Adipocyte (in vitro differentiated cells): ENCODE results near the gene AOPEP.
A peak's percentile ranks its signal among the peaks of the same experiment; 100 is the strongest.

Experiments used
- DNase-seq: peaks from one replicate; pipeline ENCODE4 v3.0.0-alpha.2; 2015; ENCODE audit warnings: low read depth
- H3K27me3 ChIP-seq: replicated peaks from 2 replicates; pipeline ENCODE4 v1.7.0; 2013; ENCODE audit warnings: mild to moderate bottlenecking, low read length, moderate library complexity; ENCODE audit not compliant: control insufficient read depth, insufficient read depth
- H3K36me3 ChIP-seq: 2 replicates; pipeline ENCODE4 v1.7.0; 2013; ENCODE audit warnings: low read length, mild to moderate bottlenecking, moderate library complexity; ENCODE audit not compliant: control insufficient read depth, insufficient read depth, severe bottlenecking
- H3K4me1 ChIP-seq: 2 replicates; pipeline ENCODE4 v1.7.0; 2013; ENCODE audit warnings: mild to moderate bottlenecking, low read length, moderate library complexity; ENCODE audit not compliant: control insufficient read depth, insufficient read depth
- H3K4me3 ChIP-seq: 2 replicates; pipeline ENCODE4 v1.7.0; 2013; ENCODE audit warnings: mild to moderate bottlenecking, low read length, moderate library complexity
- H3K9ac ChIP-seq: 2 replicates; pipeline ENCODE4 v1.7.0; 2013; ENCODE audit warnings: mild to moderate bottlenecking, low read length, moderate library complexity
- H3K9me3 ChIP-seq: 2 replicates; pipeline ENCODE4 v1.7.0; 2013; ENCODE audit warnings: mild to moderate bottlenecking, low read length, moderate library complexity; ENCODE audit not compliant: control insufficient read depth

The AOPEP gene

DNA sequence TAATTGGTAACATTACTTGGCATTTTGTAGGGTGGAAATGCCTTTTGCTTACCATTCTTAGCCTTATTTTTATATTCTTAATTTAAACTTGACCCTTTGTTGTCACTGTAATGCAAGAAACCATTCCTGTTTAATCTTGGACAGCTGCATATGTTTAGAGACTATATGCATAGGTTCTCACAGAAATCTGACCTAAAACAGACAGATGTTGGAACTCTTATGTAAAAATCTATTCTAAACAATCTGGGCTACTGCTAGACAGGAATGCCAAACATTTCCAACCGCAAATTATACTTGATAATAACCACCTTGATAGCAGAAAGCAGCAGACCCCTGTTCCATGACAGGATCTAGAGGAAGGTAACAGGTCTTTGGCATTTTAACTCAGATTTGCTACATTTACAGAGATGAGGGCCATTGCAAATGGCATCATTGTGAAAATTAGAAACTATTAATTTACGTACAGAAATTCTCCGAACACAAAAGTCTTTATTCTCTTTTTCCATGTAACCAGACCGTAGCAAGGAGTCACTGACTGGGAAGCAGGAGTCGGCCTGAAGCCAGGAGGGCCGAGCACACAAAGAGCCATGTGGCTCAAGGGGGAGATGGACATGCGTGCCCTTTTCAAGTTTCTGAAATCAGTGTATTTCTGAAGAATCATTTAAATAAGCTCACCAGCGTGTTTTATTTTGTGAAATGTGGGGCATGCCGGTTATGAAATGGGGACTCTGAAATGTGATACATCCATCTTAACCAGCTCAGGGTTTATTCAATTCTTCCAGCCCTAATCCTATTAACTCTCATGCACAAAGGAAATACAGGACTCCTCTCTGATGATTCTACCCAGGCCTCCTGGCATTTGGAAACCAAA lies 139.3 kb downstream of the AOPEP start:
- Histone ChIP-seq H3K36me3 (no peaks in the 10 kb centered on the region), H3K4me1 (peaks cover 77% of the 10 kb centered on the region), H3K27me3 (no peaks in the 10 kb centered on the region), H3K9ac (peak overlapping the region; percentile 79), H3K4me3 (no peak overlapping the region), H3K9me3 (no peaks in the 10 kb centered on the region)
- DNase-seq: peak; percentile 91

DNA sequence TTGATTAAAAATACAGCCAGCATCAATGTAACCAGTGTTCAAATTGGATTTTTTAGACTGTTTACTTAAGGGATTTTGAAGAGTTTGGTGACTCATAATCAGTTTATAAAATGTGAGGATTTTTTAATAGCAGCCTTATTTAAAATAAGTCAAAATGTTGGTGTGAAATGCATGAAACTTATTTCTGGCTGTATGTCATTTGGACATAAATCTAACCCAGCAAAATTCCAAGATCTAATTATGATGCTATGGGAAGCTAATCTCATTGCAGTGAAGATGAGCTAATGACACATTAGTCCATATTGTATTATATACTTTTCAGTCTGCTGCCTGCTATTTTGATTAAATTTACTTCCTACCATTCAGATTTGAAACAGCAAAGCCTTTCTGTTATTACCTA lies 140.3 kb downstream of the AOPEP start:
- Histone ChIP-seq H3K9me3 (no peaks in the 10 kb centered on the region), H3K4me3 (no peak overlapping the region), H3K36me3 (no peaks in the 10 kb centered on the region), H3K4me1 (peaks cover 75% of the 10 kb centered on the region), H3K27me3 (no peaks in the 10 kb centered on the region), H3K9ac (peak overlapping the region; percentile 79)
- DNase-seq: no peak

DNA sequence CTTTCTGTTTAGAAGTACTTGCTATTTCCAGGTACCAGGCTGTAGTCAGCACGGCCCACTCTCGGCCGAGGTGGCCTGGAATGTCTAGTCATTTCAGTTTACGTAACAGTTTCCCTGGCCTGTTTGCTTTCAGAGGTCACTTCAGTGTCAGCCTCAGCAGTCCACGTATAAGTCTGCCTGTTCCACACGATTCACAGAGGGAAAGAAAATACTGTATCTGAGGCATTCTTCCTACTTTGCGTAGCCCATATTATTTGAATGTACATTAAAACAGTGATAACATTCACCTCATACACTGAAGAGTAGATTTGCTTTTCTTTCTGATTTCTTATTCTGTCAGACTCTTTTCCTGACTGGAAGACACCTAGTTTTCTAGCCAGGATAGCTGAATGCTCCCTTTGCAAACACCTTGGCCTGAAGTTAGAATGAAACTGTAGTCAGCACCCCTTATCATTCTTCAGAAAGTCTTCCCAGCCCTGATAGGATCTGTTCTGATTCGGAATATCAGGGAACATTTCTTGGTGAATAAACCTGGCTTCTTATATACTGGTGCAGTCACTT lies 140.9 kb downstream of the AOPEP start:
- Histone ChIP-seq H3K36me3 (no peaks in the 10 kb centered on the region), H3K27me3 (no peaks in the 10 kb centered on the region), H3K9ac (peak overlapping the region; percentile 79), H3K9me3 (no peaks in the 10 kb centered on the region), H3K4me1 (peaks cover 70% of the 10 kb centered on the region), H3K4me3 (peak overlapping the region; percentile 53)
- DNase-seq: peak; percentile 86

DNA sequence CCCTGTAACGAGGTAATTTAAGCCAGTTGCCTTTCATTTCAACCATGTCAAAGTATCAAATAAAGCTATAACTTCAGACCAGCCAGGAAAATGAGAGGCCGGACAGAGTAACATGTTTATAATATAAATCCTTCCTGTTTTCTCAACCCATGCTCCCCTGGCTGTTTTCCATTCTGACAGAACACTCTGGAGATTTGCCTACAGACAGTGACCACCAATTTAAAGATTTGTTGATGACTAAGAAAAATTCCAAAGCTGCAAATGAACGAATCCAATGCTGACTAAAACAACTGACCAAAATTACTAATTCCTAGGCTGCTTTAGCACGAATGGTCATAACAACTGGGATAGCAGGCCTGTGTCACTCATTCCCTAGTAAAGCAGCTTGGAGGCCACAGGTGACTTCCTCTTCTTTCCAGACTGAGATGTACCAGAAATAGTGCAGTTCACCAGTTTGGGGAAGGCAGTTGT lies 141.4 kb downstream of the AOPEP start:
- Histone ChIP-seq H3K9me3 (no peaks in the 10 kb centered on the region), H3K4me3 (peak overlapping the region; percentile 53), H3K36me3 (no peaks in the 10 kb centered on the region), H3K4me1 (peaks cover 73% of the 10 kb centered on the region), H3K27me3 (no peaks in the 10 kb centered on the region), H3K9ac (peak overlapping the region; percentile 79)
- DNase-seq: peak; percentile 93

DNA sequence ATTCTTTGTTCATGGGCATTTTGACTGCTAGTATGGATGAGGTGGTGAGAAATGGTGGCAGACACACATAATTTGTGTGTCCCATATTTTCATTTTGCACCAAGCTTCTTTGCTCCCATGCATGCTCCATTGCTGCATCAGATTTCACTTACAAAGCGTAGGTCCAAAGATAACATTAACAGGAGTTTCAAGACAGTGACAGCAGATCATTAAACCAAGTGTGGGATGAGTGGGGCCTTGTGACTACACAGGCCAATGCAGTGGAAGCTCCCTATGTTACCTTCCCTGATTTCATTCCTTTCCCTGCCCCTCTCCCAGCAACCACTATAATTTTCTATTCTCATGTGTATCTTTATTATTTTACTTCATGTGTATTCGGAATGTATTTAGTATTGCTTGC lies 142.0 kb downstream of the AOPEP start:
- Histone ChIP-seq H3K4me1 (peaks cover 78% of the 10 kb centered on the region), H3K4me3 (no peak overlapping the region), H3K27me3 (no peaks in the 10 kb centered on the region), H3K36me3 (no peaks in the 10 kb centered on the region), H3K9me3 (no peaks in the 10 kb centered on the region), H3K9ac (peak overlapping the region; percentile 79)
- DNase-seq: no peak

DNA sequence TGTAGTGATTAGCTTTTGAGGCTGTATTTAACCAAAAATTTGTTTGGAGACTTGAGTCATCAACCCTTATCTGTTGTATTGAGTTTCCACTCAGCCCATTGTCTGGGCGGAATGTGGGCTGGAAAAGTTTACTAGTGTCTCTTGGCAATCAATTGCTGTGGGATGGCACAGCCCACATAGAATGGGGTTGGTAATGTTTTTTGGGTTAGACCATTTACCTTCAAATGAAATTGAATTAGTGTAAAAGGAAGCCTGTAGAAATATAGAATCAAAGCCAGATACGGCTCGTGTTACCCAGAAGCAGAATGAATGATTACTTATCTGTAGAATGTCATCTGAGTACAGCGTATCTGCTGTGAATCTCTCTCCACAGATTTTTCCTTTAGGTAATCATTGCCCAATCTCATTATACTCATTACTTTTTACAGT lies 142.9 kb downstream of the AOPEP start:
- Histone ChIP-seq H3K27me3 (no peaks in the 10 kb centered on the region), H3K9me3 (no peaks in the 10 kb centered on the region), H3K4me1 (peaks cover 71% of the 10 kb centered on the region), H3K4me3 (no peak overlapping the region), H3K36me3 (no peaks in the 10 kb centered on the region), H3K9ac (peak overlapping the region; percentile 5)
- peak; percentile 64 for DNase-seq

DNA sequence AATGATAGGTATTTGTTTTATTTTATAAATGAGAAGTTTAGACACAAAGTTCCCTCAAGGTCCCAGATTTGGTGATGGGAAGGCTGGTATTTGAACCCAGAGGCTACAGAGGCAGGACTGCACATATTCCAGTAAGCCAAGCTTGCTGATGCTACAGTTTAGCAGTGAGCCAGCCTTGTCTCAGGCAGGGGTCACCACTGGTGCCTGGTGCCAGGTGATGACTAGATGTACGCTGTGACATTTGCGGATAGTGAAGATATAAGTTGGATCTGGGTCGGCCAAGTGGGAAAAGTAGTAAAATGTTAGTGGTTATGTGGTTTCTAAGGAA lies 143.9 kb downstream of the AOPEP start:
- no peaks in the 10 kb centered on the region for H3K36me3 ChIP-seq
- DNase-seq: no peak
- peaks cover 70% of the 10 kb centered on the region for H3K4me1 ChIP-seq
- peak overlapping the region; percentile 11 for H3K9ac ChIP-seq
- no peaks in the 10 kb centered on the region for H3K27me3 ChIP-seq
- no peak overlapping the region for H3K4me3 ChIP-seq
- no peaks in the 10 kb centered on the region for H3K9me3 ChIP-seq

DNA sequence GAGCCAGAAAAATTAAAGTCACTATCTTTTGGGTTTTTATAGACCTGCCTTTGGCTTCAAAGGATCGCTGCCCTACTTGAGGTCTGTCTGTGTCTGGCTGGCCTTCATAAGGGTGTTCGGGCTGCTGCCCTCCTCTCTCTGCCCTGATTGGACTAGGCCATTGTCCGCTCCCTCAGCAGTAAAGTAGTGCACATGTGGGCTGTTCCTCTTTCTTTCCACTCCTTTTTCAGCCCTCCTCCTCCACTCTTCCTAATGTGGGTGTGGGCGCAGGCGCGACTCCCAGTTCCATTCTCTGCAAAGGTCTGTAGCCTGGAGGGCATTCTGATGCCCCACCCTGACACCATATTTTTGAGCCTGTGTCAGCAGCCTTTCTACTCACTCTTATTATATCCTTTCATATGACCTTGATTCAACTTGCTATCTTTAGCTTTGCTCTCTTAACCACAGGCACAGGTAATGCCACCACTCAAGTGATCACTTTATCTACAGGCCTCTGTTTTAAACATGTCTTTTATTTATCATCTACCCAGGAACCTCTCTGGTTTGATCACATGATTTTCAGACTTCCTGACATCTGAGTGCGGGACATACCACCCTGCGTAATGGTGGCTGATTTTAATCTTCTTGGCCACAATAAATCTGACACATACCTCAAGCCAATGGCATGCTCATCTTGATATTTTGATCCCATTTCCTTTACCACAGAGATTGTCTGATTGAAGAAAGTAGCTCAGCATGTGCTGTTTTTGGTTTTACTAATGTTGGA lies 144.5 kb downstream of the AOPEP start:
- H3K27me3 ChIP-seq: no peaks in the 10 kb centered on the region
- peaks cover 64% of the 10 kb centered on the region for H3K4me1 ChIP-seq
- H3K36me3 ChIP-seq: no peaks in the 10 kb centered on the region
- H3K9ac ChIP-seq: peak overlapping the region; percentile 11
- H3K4me3 ChIP-seq: no peak overlapping the region
- DNase-seq: no peak
- no peaks in the 10 kb centered on the region for H3K9me3 ChIP-seq

DNA sequence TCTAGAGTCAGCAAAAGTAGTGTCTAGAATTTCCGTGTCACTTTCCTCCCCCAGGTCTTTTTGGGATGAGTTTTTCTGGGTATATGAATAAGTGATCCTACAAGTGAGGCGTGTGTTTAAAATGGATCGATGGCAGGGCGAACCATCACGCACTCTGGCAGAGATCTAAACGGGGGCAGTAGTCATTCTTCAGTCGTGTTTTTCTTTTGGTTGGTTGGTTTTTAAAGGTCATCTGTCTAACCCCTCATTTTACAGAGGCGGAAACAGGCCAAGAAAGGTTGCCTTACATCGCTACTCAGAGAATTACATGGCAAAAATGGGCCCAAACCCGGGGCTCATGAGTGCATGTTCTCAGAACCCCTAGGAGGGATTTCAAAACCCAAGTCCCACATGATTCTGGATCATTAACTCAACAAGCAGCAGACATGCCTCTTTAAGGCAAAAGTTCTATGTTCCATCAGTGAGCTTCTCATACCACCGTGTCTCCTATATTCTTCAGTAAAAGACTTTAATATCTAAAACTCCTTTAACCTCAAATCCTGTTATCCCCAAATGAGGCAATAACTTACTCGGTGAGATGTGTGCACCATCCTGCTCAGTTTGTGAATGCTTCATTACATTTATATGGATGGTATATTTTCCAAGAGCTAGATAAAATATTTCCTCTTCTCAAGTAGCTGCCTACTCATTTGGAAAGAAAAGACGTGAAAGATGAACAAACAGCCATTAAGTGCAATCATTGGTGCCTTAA lies 145.8 kb downstream of the AOPEP start:
- no peak for DNase-seq
- Histone ChIP-seq H3K36me3 (no peaks in the 10 kb centered on the region), H3K9ac (peak overlapping the region; percentile 45), H3K27me3 (no peaks in the 10 kb centered on the region), H3K4me1 (peaks cover 52% of the 10 kb centered on the region), H3K9me3 (no peaks in the 10 kb centered on the region), H3K4me3 (no peak overlapping the region)

DNA sequence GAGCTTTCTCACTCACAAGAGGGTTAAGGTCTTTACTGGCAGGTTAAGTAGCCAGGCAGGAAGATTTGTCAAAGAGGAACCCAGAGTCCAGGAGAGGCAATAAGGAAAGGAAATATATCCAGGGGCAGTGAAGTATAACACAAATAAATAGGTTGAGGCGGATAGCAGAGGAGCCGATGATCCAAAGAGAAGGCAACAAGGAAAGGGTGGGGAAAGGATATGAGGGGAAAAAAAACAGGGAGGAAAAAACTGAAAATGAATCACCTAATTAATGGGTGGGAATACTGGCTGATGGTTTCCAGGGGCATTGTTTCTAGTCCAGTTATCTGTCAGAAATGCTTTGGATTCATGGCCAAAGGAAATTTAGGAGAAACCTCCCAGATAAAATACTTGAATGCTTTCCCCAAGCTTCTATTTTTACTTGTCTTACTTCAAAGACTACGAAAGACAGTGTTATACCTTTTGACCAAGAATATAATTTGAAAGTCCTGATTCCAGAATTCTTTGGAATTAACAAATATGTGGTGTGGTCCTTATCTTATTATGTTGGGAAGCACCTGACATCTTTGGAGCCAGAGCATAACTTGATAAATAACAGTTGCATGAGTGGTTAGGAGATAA lies 146.5 kb downstream of the AOPEP start:
- peaks cover 44% of the 10 kb centered on the region for H3K4me1 ChIP-seq

More for the DNA sequence above, 146.5 kb downstream of the AOPEP start:
- Histone ChIP-seq H3K36me3 (no peaks in the 10 kb centered on the region), H3K4me3 (no peak overlapping the region), H3K9me3 (no peaks in the 10 kb centered on the region), H3K9ac (peak overlapping the region; percentile 59), H3K27me3 (no peaks in the 10 kb centered on the region)
- DNase-seq: no peak
